SU-DHL-6 (cell line): ENCODE measurements around the gene BAD.

Source experiments
- EZH2phosphoT487 ChIP-seq: fragments of 200-600 bp; sonication (generic), shearing (Covaris generic); conservative IDR thresholded peaks from 2 replicates; pipeline ENCODE4 v1.6.1; 2018; ENCODE audit warnings: mild to moderate bottlenecking, antibody characterized with exemption, low read length, moderate library complexity, mixed read lengths
- TF ChIP-seq, protein P1 (sequence below): fragments of 200-600 bp; sonication (generic); IDR thresholded peaks from one replicate; pipeline ENCODE4 v1.5.1; 2017; ENCODE audit warnings: antibody characterized with exemption, mild to moderate bottlenecking, low read length, moderate library complexity; ENCODE audit not compliant: insufficient read depth, poor library complexity, severe bottlenecking

DNA sequence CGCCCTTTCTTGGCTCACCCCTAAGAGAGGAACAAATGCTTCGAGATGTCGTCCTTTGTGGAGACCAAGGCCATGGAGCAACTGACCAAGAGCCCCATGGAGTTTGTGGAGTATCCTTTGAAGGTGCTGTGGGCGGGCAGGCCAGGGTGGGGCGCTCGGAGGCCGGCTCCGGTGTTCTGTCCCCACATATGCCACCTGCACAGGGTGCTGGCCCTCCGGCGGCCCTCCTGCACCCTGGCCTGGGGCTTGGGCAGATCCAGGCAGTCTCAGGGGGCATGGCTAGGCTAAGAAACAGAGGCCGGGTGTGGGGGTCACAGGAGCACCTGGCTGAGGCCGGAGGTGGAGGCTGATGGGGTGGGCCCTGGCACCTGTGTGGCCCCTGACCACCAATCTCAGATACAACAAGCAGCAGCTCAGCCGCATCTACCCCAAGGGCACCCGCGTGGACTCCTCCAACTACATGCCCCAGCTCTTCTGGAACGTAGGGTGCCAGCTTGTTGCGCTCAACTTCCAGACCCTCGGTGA, 22.8 kb downstream of the BAD start:
- TF ChIP-seq, protein P1, sequence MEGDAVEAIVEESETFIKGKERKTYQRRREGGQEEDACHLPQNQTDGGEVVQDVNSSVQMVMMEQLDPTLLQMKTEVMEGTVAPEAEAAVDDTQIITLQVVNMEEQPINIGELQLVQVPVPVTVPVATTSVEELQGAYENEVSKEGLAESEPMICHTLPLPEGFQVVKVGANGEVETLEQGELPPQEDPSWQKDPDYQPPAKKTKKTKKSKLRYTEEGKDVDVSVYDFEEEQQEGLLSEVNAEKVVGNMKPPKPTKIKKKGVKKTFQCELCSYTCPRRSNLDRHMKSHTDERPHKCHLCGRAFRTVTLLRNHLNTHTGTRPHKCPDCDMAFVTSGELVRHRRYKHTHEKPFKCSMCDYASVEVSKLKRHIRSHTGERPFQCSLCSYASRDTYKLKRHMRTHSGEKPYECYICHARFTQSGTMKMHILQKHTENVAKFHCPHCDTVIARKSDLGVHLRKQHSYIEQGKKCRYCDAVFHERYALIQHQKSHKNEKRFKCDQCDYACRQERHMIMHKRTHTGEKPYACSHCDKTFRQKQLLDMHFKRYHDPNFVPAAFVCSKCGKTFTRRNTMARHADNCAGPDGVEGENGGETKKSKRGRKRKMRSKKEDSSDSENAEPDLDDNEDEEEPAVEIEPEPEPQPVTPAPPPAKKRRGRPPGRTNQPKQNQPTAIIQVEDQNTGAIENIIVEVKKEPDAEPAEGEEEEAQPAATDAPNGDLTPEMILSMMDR = no peak
- no peak for TF ChIP-seq EZH2phosphoT487
